Measurements from ENCODE around the gene KRTAP9-6. TPM values are rescaled to one million over a fixed set of nuclear protein-coding genes. Genes with fewer than 3 reads are reported as not detected.

The KRTAP9-6 gene
- total RNA-seq, 1 experiment from 2014 or later: not detected

DNA sequence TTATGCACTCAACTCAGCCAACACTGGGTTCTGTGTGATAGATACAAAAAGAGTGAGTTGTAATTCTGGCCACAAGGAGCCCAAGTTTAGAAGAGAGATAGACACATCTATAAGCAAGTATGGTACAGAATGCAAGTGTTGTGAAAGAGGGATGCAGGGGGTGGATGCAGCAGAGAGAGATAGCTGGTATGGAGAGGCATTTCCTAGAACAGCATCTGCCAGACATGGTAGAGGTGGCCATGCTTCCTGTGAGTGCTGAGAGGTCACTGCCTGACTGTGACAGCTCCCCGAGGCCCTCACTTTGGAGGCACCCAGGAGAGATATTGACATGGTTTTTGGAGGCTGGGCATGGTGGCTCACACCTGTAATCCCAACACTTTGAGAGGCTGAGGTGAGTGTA lies 45.9 kb downstream of the KRTAP9-6 start (continued):
- TF ChIP-seq, protein P1, sequence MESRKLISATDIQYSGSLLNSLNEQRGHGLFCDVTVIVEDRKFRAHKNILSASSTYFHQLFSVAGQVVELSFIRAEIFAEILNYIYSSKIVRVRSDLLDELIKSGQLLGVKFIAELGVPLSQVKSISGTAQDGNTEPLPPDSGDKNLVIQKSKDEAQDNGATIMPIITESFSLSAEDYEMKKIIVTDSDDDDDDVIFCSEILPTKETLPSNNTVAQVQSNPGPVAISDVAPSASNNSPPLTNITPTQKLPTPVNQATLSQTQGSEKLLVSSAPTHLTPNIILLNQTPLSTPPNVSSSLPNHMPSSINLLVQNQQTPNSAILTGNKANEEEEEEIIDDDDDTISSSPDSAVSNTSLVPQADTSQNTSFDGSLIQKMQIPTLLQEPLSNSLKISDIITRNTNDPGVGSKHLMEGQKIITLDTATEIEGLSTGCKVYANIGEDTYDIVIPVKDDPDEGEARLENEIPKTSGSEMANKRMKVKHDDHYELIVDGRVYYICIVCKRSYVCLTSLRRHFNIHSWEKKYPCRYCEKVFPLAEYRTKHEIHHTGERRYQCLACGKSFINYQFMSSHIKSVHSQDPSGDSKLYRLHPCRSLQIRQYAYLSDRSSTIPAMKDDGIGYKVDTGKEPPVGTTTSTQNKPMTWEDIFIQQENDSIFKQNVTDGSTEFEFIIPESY (IDR thresholded peaks at IDR 0.05; ENCODE audit: extremely low read depth, insufficient replicate concordance, low read length): no peak
- TF ChIP-seq SIN3A (IDR thresholded peaks at IDR 0.05; ENCODE audit: low read depth) (no peak), ELF1 (IDR thresholded peaks at IDR 0.05; ENCODE audit: borderline replicate concordance, low read depth) (no peak), CBX3 (IDR thresholded peaks at IDR 0.05; ENCODE audit: low read depth) (no peak), SRF (IDR thresholded peaks at IDR 0.05; ENCODE audit: low read depth) (no peak), CEBPB (IDR thresholded peaks at IDR 0.05; ENCODE audit: low read depth) (no peak), POLR2AphosphoS5 (IDR thresholded peaks at IDR 0.05; ENCODE audit: low read depth, low read length) (no peak), RAD21 (IDR thresholded peaks at IDR 0.05; ENCODE audit: low read depth) (no peak), POLR2A (IDR thresholded peaks at IDR 0.05; ENCODE audit: borderline replicate concordance, extremely low read depth, insufficient read depth, insufficient read length) (no peak), ZNF274 (IDR thresholded peaks at IDR 0.05; ENCODE audit: low read depth, low read length) (no peak), FOSL1 (IDR thresholded peaks at IDR 0.05; ENCODE audit: low read depth) (no peak), ZFX (IDR thresholded peaks at IDR 0.05) (no peak), SP1 (IDR thresholded peaks at IDR 0.05; ENCODE audit: low read depth) (no peak)
- TF ChIP-seq, protein P2, sequence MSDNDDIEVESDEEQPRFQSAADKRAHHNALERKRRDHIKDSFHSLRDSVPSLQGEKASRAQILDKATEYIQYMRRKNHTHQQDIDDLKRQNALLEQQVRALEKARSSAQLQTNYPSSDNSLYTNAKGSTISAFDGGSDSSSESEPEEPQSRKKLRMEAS (IDR thresholded peaks at IDR 0.05): no peak
- TF ChIP-seq, protein P3, sequence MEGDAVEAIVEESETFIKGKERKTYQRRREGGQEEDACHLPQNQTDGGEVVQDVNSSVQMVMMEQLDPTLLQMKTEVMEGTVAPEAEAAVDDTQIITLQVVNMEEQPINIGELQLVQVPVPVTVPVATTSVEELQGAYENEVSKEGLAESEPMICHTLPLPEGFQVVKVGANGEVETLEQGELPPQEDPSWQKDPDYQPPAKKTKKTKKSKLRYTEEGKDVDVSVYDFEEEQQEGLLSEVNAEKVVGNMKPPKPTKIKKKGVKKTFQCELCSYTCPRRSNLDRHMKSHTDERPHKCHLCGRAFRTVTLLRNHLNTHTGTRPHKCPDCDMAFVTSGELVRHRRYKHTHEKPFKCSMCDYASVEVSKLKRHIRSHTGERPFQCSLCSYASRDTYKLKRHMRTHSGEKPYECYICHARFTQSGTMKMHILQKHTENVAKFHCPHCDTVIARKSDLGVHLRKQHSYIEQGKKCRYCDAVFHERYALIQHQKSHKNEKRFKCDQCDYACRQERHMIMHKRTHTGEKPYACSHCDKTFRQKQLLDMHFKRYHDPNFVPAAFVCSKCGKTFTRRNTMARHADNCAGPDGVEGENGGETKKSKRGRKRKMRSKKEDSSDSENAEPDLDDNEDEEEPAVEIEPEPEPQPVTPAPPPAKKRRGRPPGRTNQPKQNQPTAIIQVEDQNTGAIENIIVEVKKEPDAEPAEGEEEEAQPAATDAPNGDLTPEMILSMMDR (IDR thresholded peaks at IDR 0.05 in 2 of 3, conservative IDR thresholded peaks at IDR 0.05 in 1 of 3; ENCODE audit: borderline replicate concordance in 1 of 3, insufficient read depth in 1 of 3, low read depth in 2 of 3, low read length in 2 of 3): no peak
